ENCODE measurements around the gene ST6GALNAC5. TPM values are rescaled to one million over a fixed set of nuclear protein-coding genes. Genes with fewer than 3 reads are reported as not detected.

The ST6GALNAC5 gene
- total and polyA plus RNA-seq, 2 experiments from 2014 or later, result 4.1 to 19.2 TPM

DNA sequence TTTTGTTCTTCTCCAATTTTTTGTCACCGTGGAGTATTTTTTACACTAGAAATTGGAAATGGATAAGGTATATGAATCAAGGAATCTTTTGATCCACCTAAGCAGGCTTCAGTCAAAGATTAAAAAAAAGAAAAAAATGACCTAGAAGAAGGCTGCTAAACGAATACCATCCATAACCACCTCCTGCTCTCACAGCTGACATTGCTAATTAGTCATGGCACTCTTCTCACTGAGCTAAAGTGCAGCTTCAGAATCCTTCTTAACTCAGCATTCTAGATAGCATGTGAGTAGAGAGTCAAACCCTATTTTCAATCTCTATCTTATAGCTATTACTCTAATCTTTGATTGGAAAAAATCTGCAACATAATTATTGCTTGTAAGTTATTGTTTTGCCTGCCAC lies 40.2 kb upstream of the ST6GALNAC5 start:
- H4K20me1 ChIP-seq (replicated peaks; ENCODE audit: insufficient read depth), result no peaks in the 10 kb centered on the region
- no peak overlapping the region for H3K4me2 ChIP-seq
- Mint-ChIP-seq H3K27ac (no peak overlapping the region), H3K27me3 (ENCODE audit: insufficient read depth, low read depth, poor library complexity) (peaks cover 3% of the 10 kb centered on the region), H3K4me3 (no peak overlapping the region), H3K9me3 (no peaks in the 10 kb centered on the region), H3K4me1 (no peaks in the 10 kb centered on the region), H3K36me3 (ENCODE audit: low read depth) (no peaks in the 10 kb centered on the region)
- no peak overlapping the region for H2AFZ ChIP-seq
- no peak overlapping the region for H3K27ac ChIP-seq (ENCODE audit: low read depth)
- ATAC-seq (no peak), DNase-seq (ENCODE audit: low spot score) (no peak)
- no peaks in the 10 kb centered on the region for H3K36me3 ChIP-seq (ENCODE audit: insufficient read depth)
- H3K4me3 ChIP-seq, result no peak overlapping the region
- no peaks in the 10 kb centered on the region for H3K27me3 ChIP-seq (ENCODE audit: insufficient read depth)
- H3F3A ChIP-seq (replicated peaks; ENCODE audit: low read depth), result no peaks in the 10 kb centered on the region
- H3K4me1 ChIP-seq (ENCODE audit: insufficient read depth), result no peaks in the 10 kb centered on the region
- H3K9me2 ChIP-seq (ENCODE audit: insufficient read depth), result no peaks in the 10 kb centered on the region
- TF ChIP-seq JUNB (IDR thresholded peaks at IDR 0.05; ENCODE audit: unreplicated experiment), result no peak
- no peak for TF ChIP-seq CREB1 (CRISPR knock-in tag; IDR thresholded peaks at IDR 0.05; ENCODE audit: low read depth)
- TF ChIP-seq, protein P1, sequence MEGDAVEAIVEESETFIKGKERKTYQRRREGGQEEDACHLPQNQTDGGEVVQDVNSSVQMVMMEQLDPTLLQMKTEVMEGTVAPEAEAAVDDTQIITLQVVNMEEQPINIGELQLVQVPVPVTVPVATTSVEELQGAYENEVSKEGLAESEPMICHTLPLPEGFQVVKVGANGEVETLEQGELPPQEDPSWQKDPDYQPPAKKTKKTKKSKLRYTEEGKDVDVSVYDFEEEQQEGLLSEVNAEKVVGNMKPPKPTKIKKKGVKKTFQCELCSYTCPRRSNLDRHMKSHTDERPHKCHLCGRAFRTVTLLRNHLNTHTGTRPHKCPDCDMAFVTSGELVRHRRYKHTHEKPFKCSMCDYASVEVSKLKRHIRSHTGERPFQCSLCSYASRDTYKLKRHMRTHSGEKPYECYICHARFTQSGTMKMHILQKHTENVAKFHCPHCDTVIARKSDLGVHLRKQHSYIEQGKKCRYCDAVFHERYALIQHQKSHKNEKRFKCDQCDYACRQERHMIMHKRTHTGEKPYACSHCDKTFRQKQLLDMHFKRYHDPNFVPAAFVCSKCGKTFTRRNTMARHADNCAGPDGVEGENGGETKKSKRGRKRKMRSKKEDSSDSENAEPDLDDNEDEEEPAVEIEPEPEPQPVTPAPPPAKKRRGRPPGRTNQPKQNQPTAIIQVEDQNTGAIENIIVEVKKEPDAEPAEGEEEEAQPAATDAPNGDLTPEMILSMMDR (conservative IDR thresholded peaks at IDR 0.05; ENCODE audit: low read depth in 2 of 2), result no peak
- TF ChIP-seq, protein P2, sequence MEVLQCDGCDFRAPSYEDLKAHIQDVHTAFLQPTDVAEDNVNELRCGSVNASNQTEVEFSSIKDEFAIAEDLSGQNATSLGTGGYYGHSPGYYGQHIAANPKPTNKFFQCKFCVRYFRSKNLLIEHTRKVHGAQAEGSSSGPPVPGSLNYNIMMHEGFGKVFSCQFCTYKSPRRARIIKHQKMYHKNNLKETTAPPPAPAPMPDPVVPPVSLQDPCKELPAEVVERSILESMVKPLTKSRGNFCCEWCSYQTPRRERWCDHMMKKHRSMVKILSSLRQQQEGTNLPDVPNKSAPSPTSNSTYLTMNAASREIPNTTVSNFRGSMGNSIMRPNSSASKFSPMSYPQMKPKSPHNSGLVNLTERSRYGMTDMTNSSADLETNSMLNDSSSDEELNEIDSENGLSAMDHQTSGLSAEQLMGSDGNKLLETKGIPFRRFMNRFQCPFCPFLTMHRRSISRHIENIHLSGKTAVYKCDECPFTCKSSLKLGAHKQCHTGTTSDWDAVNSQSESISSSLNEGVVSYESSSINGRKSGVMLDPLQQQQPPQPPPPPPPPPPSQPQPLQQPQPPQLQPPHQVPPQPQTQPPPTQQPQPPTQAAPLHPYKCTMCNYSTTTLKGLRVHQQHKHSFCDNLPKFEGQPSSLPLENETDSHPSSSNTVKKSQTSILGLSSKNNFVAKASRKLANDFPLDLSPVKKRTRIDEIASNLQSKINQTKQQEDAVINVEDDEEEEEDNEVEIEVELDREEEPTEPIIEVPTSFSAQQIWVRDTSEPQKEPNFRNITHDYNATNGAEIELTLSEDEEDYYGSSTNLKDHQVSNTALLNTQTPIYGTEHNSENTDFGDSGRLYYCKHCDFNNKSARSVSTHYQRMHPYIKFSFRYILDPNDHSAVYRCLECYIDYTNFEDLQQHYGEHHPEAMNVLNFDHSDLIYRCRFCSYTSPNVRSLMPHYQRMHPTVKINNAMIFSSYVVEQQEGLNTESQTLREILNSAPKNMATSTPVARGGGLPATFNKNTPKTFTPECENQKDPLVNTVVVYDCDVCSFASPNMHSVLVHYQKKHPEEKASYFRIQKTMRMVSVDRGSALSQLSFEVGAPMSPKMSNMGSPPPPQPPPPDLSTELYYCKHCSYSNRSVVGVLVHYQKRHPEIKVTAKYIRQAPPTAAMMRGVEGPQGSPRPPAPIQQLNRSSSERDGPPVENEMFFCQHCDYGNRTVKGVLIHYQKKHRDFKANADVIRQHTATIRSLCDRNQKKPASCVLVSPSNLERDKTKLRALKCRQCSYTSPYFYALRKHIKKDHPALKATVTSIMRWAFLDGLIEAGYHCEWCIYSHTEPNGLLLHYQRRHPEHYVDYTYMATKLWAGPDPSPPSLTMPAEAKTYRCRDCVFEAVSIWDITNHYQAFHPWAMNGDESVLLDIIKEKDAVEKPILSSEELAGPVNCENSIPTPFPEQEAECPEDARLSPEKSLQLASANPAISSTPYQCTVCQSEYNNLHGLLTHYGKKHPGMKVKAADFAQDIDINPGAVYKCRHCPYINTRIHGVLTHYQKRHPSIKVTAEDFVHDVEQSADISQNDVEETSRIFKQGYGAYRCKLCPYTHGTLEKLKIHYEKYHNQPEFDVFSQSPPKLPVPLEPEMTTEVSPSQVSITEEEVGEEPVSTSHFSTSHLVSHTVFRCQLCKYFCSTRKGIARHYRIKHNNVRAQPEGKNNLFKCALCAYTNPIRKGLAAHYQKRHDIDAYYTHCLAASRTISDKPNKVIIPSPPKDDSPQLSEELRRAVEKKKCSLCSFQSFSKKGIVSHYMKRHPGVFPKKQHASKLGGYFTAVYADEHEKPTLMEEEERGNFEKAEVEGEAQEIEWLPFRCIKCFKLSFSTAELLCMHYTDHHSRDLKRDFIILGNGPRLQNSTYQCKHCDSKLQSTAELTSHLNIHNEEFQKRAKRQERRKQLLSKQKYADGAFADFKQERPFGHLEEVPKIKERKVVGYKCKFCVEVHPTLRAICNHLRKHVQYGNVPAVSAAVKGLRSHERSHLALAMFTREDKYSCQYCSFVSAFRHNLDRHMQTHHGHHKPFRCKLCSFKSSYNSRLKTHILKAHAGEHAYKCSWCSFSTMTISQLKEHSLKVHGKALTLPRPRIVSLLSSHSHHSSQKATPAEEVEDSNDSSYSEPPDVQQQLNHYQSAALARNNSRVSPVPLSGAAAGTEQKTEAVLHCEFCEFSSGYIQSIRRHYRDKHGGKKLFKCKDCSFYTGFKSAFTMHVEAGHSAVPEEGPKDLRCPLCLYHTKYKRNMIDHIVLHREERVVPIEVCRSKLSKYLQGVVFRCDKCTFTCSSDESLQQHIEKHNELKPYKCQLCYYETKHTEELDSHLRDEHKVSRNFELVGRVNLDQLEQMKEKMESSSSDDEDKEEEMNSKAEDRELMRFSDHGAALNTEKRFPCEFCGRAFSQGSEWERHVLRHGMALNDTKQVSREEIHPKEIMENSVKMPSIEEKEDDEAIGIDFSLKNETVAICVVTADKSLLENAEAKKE (CRISPR knock-in tag; IDR thresholded peaks at IDR 0.05), result no peak
- H3K79me2 ChIP-seq (replicated peaks; ENCODE audit: insufficient read depth), result no peaks in the 10 kb centered on the region

DNA sequence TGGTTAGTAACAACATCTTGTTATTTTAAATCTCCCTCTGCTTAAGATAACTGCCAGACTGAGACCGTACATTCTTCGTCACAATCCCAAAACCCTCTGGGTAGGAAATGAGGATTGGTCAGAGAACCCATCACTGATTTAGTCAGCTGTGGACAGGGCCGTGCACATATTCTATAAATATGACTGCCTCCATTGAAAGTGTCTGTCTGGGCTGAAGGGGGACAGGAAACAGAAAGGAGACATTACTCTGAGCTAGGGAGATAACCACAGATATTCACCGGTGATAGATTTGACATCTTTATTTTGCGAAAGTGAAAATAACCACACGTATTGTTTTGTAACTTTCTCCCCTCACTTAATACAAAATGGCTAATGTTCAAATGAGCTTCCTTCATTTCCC lies 36.9 kb upstream of the ST6GALNAC5 start:
- Histone ChIP-seq H3K27ac (ENCODE audit: low read depth) (no peak overlapping the region), H3F3A (replicated peaks; ENCODE audit: low read depth) (no peaks in the 10 kb centered on the region), H4K20me1 (replicated peaks; ENCODE audit: insufficient read depth) (no peaks in the 10 kb centered on the region), H3K27me3 (ENCODE audit: insufficient read depth) (no peaks in the 10 kb centered on the region), H3K9me2 (ENCODE audit: insufficient read depth) (no peaks in the 10 kb centered on the region), H2AFZ (no peak overlapping the region), H3K79me2 (replicated peaks; ENCODE audit: insufficient read depth) (no peaks in the 10 kb centered on the region), H3K4me1 (ENCODE audit: insufficient read depth) (no peaks in the 10 kb centered on the region), H3K4me3 (no peak overlapping the region), H3K4me2 (no peak overlapping the region), H3K36me3 (ENCODE audit: insufficient read depth) (no peaks in the 10 kb centered on the region)
- peaks cover 3% of the 10 kb centered on the region for H3K27me3 Mint-ChIP-seq (ENCODE audit: insufficient read depth, low read depth, poor library complexity)
- H3K4me1 Mint-ChIP-seq, result no peaks in the 10 kb centered on the region
- no peak overlapping the region for H3K4me3 Mint-ChIP-seq
- H3K36me3 Mint-ChIP-seq (ENCODE audit: low read depth), result no peaks in the 10 kb centered on the region
- DNase-seq (ENCODE audit: low spot score) (no peak), ATAC-seq (no peak)
- H3K27ac Mint-ChIP-seq, result no peak overlapping the region
- TF ChIP-seq STAT1 (IDR thresholded peaks at IDR 0.05; ENCODE audit: unreplicated experiment), result no peak
- H3K9me3 Mint-ChIP-seq, result no peaks in the 10 kb centered on the region; the same call in 2 of the 3 replicates
